Liver (tissue), 3 donors: ENCODE measurements around the gene MMD2.

Source experiments
- EGR1 ChIP-seq, 2 donors: IDR thresholded peaks; 2 replicates each; pipeline ENCODE4 v1.6.1; 2016 to 2018; ENCODE audit warnings: antibody characterized with exemption in 2 of 2, low read depth in 2 of 2
- FOXA1 ChIP-seq: IDR thresholded peaks from 2 replicates; pipeline ENCODE4 v1.6.1; 2016; ENCODE audit warnings: antibody characterized with exemption
- GABPA ChIP-seq, 2 donors: IDR thresholded peaks in 1 of 2; conservative IDR thresholded peaks in 1 of 2; 2 replicates each; pipeline ENCODE4 v1.6.1; 2016; ENCODE audit warnings: antibody characterized with exemption in 2 of 2, mild to moderate bottlenecking in 1 of 2, moderate library complexity in 1 of 2
- HNF4A ChIP-seq, 2 donors: conservative IDR thresholded peaks; 2 replicates each; pipeline ENCODE4 v1.6.1; 2016; ENCODE audit warnings: antibody characterized with exemption in 2 of 2, mild to moderate bottlenecking in 2 of 2
- JUND ChIP-seq, 2 donors: IDR thresholded peaks; 2 replicates each; pipeline ENCODE4 v1.6.1; 2016; ENCODE audit warnings: antibody characterized with exemption in 2 of 2
- MAX ChIP-seq: IDR thresholded peaks from 2 replicates; pipeline ENCODE4 v1.6.1; 2016; ENCODE audit warnings: antibody characterized with exemption
- RAD21 ChIP-seq, 2 donors: IDR thresholded peaks; 2 replicates each; pipeline ENCODE4 v1.6.1; 2016; ENCODE audit warnings: antibody characterized with exemption in 2 of 2, mild to moderate bottlenecking in 2 of 2
- REST ChIP-seq: IDR thresholded peaks from 2 replicates; pipeline ENCODE4 v1.6.1; 2016; ENCODE audit warnings: antibody characterized with exemption, mild to moderate bottlenecking
- RXRA ChIP-seq, 2 donors: IDR thresholded peaks; 2 replicates each; pipeline ENCODE4 v1.6.1; 2017 to 2018; ENCODE audit warnings: antibody characterized with exemption in 2 of 2, mild to moderate bottlenecking in 1 of 2
- TAF1 ChIP-seq: conservative IDR thresholded peaks from 2 replicates; pipeline ENCODE4 v1.6.1; 2016; ENCODE audit warnings: antibody characterized with exemption, mild to moderate bottlenecking
- YY1 ChIP-seq: IDR thresholded peaks from 2 replicates; pipeline ENCODE4 v1.6.1; 2016; ENCODE audit warnings: antibody characterized with exemption, mild to moderate bottlenecking
- ZBTB33 ChIP-seq: IDR thresholded peaks from 2 replicates; pipeline ENCODE4 v1.6.1; 2016; ENCODE audit warnings: antibody characterized with exemption
- TF ChIP-seq, protein P1 (sequence below): fragments of 150-350 bp; IDR thresholded peaks from 2 replicates; pipeline ENCODE4 v1.5.1; 2017; ENCODE audit warnings: improper control_type of control experiment, low read depth, low read length; ENCODE audit not compliant: missing input control
- TF ChIP-seq, protein P2 (sequence below): IDR thresholded peaks from 2 replicates; pipeline ENCODE4 v1.6.1; 2016; ENCODE audit warnings: antibody characterized with exemption
- donor health status: healthy.
- donor health status: healthy.

DNA sequence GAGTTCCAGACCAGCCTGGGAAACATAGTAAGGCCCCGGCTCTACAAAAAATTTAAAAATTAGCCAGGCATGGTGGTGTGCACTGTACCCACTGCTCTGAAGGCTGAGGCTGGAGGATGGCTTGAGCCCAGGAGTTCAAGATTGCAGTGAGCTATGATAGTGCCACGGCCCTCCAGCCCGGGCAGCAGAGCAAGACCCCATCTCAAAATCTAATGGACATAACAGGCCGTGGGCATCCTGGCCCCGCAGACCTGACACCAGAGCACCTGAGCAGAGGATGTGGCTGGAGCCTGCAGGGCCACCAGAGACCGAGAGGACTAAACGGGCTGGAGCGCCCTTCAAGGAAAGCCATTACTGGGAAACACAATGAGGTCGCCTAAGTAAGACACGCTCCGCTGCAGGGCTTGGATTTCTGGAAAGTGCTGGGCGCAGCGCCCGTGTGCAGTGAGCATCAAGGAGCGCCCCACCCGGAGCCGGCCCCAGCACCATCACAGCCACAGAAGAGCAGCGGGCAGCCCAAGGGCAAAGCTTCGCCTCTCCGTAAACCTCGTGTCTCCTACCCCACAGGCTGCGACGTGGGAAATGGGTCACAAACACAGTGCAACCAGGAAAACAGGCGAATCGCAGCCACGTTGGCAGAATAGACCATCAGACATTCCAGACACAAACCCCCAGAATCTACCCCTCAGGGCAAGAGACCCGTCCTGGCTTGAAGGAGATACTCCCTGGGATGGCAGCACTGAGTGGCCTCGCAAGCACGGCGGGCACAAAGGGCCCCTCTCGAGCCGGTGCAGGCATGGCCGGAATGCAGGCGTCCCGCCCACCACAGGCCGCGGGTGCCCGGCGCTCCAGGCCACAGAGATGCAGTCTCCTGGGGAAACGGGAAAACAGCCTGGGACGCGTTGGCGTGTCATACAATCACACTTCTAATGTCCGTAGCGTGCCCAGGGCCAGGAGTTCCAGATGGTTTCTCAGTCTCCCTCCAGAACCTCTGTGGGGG lies 80.4 kb downstream of the MMD2 start:
- TF ChIP-seq, protein P1, sequence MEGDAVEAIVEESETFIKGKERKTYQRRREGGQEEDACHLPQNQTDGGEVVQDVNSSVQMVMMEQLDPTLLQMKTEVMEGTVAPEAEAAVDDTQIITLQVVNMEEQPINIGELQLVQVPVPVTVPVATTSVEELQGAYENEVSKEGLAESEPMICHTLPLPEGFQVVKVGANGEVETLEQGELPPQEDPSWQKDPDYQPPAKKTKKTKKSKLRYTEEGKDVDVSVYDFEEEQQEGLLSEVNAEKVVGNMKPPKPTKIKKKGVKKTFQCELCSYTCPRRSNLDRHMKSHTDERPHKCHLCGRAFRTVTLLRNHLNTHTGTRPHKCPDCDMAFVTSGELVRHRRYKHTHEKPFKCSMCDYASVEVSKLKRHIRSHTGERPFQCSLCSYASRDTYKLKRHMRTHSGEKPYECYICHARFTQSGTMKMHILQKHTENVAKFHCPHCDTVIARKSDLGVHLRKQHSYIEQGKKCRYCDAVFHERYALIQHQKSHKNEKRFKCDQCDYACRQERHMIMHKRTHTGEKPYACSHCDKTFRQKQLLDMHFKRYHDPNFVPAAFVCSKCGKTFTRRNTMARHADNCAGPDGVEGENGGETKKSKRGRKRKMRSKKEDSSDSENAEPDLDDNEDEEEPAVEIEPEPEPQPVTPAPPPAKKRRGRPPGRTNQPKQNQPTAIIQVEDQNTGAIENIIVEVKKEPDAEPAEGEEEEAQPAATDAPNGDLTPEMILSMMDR, result no peak
- TF ChIP-seq REST (no peak), ZBTB33 (no peak), GABPA (IDR thresholded peaks at IDR 0.05 in 1 of 2, conservative IDR thresholded peaks at IDR 0.05 in 1 of 2) (no peak), MAX (no peak), JUND (IDR thresholded peaks at IDR 0.05) (no peak), YY1 (no peak), EGR1 (IDR thresholded peaks at IDR 0.05; ENCODE audit: low read depth in 2 of 2) (no peak), HNF4A (conservative IDR thresholded peaks at IDR 0.05) (no peak), TAF1 (no peak), RXRA (IDR thresholded peaks at IDR 0.05) (no peak), RAD21 (IDR thresholded peaks at IDR 0.05) (no peak), FOXA1 (no peak)
- TF ChIP-seq, protein P2, sequence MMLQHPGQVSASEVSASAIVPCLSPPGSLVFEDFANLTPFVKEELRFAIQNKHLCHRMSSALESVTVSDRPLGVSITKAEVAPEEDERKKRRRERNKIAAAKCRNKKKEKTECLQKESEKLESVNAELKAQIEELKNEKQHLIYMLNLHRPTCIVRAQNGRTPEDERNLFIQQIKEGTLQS, result no peak
